Panc1 (cell line): Measurements from ENCODE around the gene SFMBT1.

Source experiments
- CTCF ChIP-seq: fragments of 450-650 bp; IDR thresholded peaks from 2 replicates; pipeline ENCODE4 v1.5.1; 2017; ENCODE audit warnings: mild to moderate bottlenecking
- POLR2AphosphoS5 ChIP-seq: IDR thresholded peaks from 2 replicates; pipeline ENCODE4 v1.6.1; 2012; ENCODE audit warnings: mild to moderate bottlenecking, low read depth, low read length, moderate library complexity
- REST ChIP-seq, 2 experiments: IDR thresholded peaks; 2 replicates each; pipeline ENCODE4 v1.6.1; 2011 to 2012; ENCODE audit warnings: low read depth in 2 of 2, control low read depth in 1 of 2, low read length in 1 of 2, mild to moderate bottlenecking in 1 of 2, moderate library complexity in 1 of 2; ENCODE audit not compliant: insufficient read depth in 1 of 2
- TCF7L2 ChIP-seq: IDR thresholded peaks from 2 replicates; pipeline ENCODE4 v1.6.1; 2011; ENCODE audit warnings: mild to moderate bottlenecking, low read depth, low read length, inconsistent platforms

GRCh38 chr3:52857864-52858263 lies 188.0 kb downstream of the SFMBT1 start:
- TF ChIP-seq CTCF (no peak), REST (IDR thresholded peaks at IDR 0.05; ENCODE audit: insufficient read depth in 1 of 2, low read depth in 2 of 2, low read length in 1 of 2) (no peak), TCF7L2 (no peak), POLR2AphosphoS5 (no peak)
